T47D (cell line): ENCODE data around the gene TADA2B.
A peak's percentile ranks its signal among the peaks of the same experiment; 100 is the strongest.
"Not testable (repeated sequence)": the region's sequence is repeated elsewhere in the genome, so short reads cannot be mapped to it uniquely, and the experiment has no call there.

Source experiments
- DNase-seq, 2 experiments: peaks; one replicate each; pipeline versions ENCODE4 v3.0.0 to v3.0.0-alpha.2; 2011 to 2012; ENCODE audit warnings: low read depth in 1 of 2, low spot score in 1 of 2
- JUND ChIP-seq: IDR thresholded peaks from 2 replicates; pipeline ENCODE4 v1.6.1; 2012; ENCODE audit warnings: low read depth
- in situ Hi-C: cut with HindIII; loops from 2 replicates; pipeline ENCODE4 v1.10.0; 2016; ENCODE audit warnings: low sequenced_read_pairs, low pct_unique_long_range_greater_than_20kb

Gene TADA2B

GRCh38 chr4:7089213-7089986 lies 46.2 kb downstream of the TADA2B start:
- no peak for DNase-seq
- TF ChIP-seq JUND = no peak
- in situ Hi-C loops = no loop called here

GRCh38 chr4:7092026-7092425 lies 48.9 kb downstream of the TADA2B start:
- in situ Hi-C loops = no loop called here
- no peak for DNase-seq
- TF ChIP-seq JUND = no peak

GRCh38 chr4:7094916-7095315 lies 51.7 kb downstream of the TADA2B start:
- no peak for DNase-seq
- no peak for TF ChIP-seq JUND
- in situ Hi-C loops = no loop called here

- in situ Hi-C loops = no loop called here
- DNase-seq = no peak
- TF ChIP-seq JUND = no peak
Measured at GRCh38 chr4:7095611-7096155, 52.5 kb downstream of the TADA2B start.

- no peak for DNase-seq
- in situ Hi-C loops = no loop called here
- TF ChIP-seq JUND = no peak
Measured at GRCh38 chr4:7096236-7096635, 53.1 kb downstream of the TADA2B start.

GRCh38 chr4:7101692-7102515 lies 58.7 kb downstream of the TADA2B start:
- in situ Hi-C loops = no loop called here
- peak; percentile 69 to 74 for DNase-seq
- TF ChIP-seq JUND = no peak

GRCh38 chr4:7102516-7102909 lies 59.3 kb downstream of the TADA2B start:
- DNase-seq, in situ Hi-C loops: not testable (repeated sequence)

- peak; percentile 82 to 84 for DNase-seq
- TF ChIP-seq JUND = no peak
- in situ Hi-C loops = no loop called here
Measured at GRCh38 chr4:7103031-7103606, 59.9 kb downstream of the TADA2B start.

GRCh38 chr4:7103607-7104365 lies 60.6 kb downstream of the TADA2B start:
- DNase-seq = no peak
- no peak for TF ChIP-seq JUND
- in situ Hi-C loops = no loop called here

GRCh38 chr4:7104366-7105031 lies 61.3 kb downstream of the TADA2B start:
- DNase-seq = no peak
- TF ChIP-seq JUND = no peak
- in situ Hi-C loops = no loop called here

- in situ Hi-C loops = no loop called here
- DNase-seq = no peak
- TF ChIP-seq JUND = no peak
Measured at GRCh38 chr4:7105276-7105675, 62.1 kb downstream of the TADA2B start.
